GM19351 (cell line): ENCODE results near the gene AMTN.
A peak's percentile ranks its signal among the peaks of the same experiment; 100 is the strongest.

Source experiments
- ATAC-seq: cut with Tn5 transposase; IDR thresholded peaks from one replicate; pipeline ENCODE4 v1.9.1; 2021; ENCODE audit warnings: mild to moderate bottlenecking, moderate library complexity; ENCODE audit not compliant: unreplicated experiment

The AMTN gene

GRCh38 chr4:70559211-70559830 is 41.0 kb downstream of the AMTN start:
- ATAC-seq: peak; percentile 85

GRCh38 chr4:70559924-70560323 is 41.6 kb downstream of the AMTN start:
- no peak for ATAC-seq

GRCh38 chr4:70564033-70564432 is 45.7 kb downstream of the AMTN start:
- ATAC-seq: no peak

GRCh38 chr4:70570796-70571195 is 52.4 kb downstream of the AMTN start:
- ATAC-seq: no peak

- no peak for ATAC-seq
Observed at GRCh38 chr4:70571772-70572171, 53.4 kb downstream of the AMTN start.

GRCh38 chr4:70575964-70576363 is 57.6 kb downstream of the AMTN start:
- no peak for ATAC-seq

- ATAC-seq: no peak
Observed at GRCh38 chr4:70577220-70577927, 59.0 kb downstream of the AMTN start.

GRCh38 chr4:70581980-70582379 is 63.6 kb downstream of the AMTN start:
- ATAC-seq: peak; percentile 64
